RCC 7860 (cell line): ENCODE results near the gene MICA.
"Not testable (repeated sequence)": the region's sequence is repeated elsewhere in the genome, so short reads cannot be mapped to it uniquely, and the experiment has no call there.

Experiments
- DNase-seq: peaks from one replicate; pipeline ENCODE4 v3.0.0-alpha.2; 2015; ENCODE audit warnings: low spot score
- FAIRE-seq: peaks from 2 replicates; lab custom pipeline; 2012; peaks lifted over from hg19 to GRCh38; lab: Jason Lieb, UNC

The MICA gene

DNA sequence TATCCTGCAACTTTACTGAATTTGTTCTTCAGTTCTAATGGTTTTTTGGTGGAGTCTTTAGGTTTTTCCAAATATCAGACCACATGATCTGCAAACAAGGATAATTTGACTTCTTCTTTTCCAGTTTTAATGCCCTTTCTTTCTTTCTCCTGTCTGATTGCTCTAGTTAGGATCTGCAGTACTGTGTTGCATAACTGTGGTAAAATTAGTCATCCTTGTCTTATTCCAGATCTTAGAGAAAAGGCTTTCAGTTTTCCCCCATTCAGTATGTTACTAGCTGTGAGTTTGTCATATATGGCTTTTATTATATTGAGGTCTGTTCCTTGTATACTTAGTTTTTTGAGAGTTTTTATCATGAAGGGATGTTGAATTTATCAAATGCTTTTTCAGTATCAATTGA lies 4.3 kb downstream of the MICA start:
- FAIRE-seq: peak; percentile 89
- DNase-seq: peak; percentile 45

DNA sequence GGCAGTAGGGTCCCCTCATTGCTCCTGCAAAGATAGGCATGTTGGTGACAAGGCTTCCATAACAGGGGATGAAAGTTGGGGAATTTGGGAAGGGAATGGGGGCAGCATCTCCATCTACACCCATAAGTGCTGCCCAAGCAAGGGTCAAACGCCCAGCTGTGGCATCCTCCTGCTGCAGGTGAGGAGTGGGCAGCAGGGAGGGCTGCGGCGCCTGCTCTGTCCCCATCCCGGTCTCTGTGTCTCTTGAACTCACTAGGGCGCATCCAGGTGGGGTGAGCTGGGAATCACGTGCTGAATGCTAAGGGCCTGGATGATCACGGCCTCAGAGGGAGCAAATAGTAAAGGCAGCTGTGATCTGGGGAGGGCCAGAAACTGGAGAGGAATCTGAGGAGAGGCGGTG lies 9.1 kb downstream of the MICA start:
- FAIRE-seq (no peak), DNase-seq (no peak)

DNA sequence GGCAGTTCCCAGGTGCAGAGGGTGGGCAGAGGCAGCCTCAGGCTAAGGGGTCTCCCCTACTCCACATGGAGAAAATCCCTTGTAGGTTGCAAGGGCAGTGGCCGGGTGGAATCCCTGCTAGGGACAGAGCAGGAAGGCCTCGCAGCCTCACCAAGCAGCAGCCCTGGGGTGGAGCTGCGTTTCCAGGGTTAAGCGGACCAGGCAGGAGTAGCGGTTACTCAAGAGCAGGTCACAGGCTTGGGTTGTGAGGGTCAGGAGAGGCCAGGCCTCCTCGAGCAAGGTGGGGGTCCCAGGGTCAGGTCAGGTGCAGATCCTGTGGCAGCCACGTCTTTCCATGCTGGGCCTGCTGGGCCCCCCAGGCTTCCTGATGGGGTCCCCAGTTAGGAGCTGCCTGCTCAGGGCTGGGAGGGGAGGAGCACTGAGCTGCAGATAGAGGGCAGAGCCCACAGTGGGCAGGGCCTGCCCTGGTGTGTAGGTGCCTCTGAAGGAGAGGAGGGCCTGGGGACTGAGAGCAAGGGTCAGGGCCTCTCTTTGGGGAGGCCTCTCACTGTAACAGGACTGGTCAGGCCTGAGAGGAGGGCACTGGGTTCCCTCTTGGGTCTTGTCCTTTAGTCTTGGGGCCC lies 10.9 kb downstream of the MICA start:
- not testable (repeated sequence) for FAIRE-seq

DNA sequence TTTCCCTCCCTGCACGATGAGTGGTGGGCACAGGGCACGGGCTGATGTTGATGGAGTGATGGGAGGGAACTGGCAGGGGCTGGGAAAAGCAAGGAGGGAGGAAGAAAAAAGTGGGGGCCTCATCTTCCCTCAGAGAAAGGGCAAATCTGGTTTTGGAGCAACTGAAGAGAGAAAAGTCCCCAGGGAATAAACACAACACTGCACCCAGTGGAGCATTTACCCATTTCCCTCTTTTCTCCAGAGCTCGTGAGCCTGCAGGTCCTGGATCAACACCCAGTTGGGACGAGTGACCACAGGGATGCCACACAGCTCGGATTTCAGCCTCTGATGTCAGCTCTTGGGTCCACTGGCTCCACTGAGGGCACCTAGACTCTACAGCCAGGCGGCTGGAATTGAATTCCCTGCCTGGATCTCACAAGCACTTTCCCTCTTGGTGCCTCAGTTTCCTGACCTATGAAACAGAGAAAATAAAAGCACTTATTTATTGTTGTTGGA lies 11.4 kb downstream of the MICA start:
- DNase-seq: no peak
- FAIRE-seq: no peak

More for the DNA sequence above, 10.9 kb downstream of the MICA start:
- DNase-seq: not testable (repeated sequence)

DNA sequence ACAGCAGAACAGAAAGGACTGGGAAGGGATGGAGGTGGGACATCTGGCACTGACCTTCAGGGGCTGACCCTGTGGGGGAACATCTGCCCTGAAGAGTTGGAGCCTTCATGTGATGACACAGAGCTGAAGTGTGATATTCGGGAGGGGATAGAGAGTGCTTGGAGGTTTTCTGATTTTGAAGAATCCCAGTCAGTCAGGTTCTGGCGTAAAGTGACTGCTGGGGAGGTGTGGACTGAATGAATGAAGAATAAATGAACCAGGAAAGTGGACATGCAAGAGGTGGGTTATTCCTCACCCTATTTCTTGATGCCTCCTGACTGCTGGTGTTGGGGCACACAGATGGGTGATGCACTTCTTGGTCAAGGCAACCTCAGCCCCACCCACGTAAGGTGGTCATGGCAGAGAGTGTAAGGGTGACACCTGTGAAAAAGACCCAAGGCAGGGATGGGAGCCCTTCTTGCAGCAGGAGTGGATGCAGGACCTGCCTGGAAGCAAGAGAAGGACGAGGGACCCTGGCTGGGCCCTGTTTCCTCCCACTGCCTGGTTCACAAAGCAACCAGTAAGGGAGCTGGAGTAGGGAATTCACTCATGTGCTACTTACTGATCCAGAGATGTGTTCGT lies 13.1 kb downstream of the MICA start:
- DNase-seq (no peak), FAIRE-seq (no peak)

DNA sequence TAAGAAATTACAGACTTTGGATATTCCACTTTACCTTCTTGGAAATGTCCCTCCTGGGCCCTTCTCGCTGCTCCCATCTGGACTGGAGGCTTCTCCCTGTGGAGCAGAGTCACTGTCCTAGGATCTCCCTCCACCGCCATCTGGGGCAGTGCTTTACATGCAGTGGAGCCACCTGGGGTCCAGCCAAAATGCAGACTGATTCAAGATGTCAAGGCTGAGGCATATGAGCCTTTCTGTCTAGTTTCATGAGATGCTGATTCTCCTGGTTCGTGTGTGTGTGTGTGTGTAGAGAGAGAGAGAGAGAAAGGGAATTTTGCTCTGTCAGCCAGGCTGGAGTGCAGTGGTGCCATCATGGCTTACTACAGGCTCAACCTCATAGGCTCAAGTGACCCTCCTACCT lies 14.9 kb downstream of the MICA start:
- FAIRE-seq: no peak
- DNase-seq: no peak

DNA sequence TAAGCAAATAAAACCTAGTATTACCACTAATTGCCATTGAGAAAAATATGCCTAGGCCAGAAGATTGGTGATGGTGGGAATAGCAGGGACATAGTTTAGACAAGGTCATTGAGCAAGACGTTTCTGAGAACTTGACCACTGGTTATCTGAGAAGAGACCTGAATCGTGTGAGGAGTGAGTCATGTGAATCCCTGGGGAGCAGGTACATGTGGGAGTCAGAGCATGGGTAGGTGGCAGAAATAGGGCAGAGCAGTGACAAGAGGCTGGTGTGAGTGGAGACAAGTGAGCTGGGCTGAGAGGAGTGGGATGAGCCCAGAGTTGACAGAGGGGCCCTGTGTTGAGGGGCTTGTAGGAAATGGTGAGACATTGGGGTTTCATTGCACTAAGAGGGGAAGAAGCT lies 16.4 kb downstream of the MICA start:
- FAIRE-seq: no peak
- DNase-seq: no peak

DNA sequence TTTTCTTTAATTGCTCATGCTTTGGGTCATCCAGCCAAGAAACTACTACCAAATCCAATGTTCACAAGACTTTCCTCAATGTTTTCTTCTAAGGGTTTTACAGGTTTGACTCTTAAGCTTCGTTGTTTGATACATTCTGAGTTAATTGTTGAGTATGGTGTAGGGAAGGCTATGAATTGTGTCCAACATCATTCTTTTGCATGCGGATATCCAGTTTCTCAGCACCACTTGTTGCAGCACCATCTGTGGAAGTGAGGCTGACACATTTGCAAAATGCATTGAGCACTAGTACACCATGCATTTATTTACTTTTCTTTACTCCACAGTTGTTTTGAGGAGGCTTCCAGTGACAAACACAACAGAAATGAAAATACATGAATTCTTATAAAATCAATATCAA lies 17.2 kb downstream of the MICA start:
- no peak for DNase-seq
- no peak for FAIRE-seq

DNA sequence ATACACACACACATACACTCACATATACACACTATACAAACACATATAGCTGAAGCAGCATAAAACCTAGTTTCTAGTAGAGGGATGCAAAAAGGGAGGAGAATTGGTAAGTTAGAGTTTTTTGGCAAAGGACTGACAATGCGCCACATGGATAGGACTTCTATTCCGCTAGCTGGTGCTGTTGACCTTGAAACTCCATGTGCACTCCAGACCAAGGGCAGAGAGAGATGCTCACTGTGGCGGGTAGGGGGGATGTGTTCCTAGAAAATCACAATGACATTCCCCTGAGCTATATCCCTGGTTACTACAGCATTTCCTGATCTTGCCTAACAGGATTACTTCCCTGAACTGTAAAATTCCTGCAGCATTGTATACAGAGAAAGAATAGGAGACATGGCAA lies 19.2 kb downstream of the MICA start:
- no peak for FAIRE-seq

DNA sequence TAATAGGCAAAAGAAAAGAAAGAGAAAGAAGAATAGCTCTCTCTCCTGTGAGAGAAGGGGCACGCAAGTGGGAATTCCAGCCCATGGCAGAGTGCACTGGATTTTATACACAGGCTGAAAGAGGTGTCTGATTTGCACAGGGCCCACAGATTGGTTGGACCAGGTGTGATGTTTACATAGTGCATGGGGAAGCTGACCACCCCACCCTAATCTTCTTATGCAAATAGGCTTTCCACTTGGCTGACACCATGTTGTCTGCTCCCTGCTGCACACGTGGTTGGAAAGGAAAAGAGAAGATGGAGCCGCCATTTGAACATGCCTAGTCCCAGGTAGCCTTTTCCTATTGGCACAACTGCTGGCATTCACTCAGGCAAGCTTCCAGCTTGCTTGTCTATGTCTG lies 20.2 kb downstream of the MICA start:
- DNase-seq (no peak), FAIRE-seq (no peak)

More for the DNA sequence above, 19.2 kb downstream of the MICA start:
- DNase-seq: no peak

DNA sequence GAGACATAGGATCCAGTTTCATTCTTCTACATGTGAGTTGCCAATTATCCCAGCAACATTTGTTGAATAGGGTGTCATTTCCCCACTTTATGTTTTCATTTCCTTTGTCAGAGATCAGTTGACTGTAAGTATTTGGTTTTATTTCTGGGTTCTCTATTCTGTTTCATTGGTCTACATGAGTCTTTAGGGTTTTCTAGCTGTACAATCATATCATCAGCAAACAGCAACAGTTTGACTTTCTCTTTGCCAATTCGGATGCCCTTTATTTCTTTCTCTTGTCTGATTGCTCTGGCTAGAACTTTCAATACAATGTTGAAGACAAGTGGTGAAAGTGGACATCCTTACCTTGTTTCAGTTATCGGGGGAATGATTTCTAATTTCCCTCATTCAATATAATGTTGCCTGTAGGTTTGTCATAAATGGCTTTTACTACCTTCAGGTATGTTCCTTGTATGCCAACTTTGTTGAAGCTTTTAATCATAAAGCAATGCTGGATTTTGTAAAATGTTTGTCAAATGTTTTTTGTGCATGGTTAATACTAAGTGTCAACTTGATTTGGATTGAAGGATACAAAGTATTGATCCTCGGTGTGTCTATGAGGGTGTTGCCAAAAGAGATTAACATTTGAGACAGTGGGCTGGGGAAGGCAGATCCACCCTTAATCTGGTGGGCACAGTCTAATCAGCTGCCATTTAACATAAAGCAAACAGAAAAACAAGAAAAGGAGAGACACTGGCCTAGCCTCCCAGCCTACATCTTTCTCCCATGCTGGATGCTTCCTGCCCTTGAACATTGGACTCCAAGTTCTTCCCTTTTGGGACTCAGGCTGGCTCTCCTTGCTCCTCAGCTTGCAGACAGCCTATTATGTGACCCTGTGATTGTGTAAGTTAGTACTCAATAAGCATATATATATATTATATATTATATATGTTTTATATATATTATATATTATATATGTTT lies 23.3 kb downstream of the MICA start:
- no peak for FAIRE-seq

DNA sequence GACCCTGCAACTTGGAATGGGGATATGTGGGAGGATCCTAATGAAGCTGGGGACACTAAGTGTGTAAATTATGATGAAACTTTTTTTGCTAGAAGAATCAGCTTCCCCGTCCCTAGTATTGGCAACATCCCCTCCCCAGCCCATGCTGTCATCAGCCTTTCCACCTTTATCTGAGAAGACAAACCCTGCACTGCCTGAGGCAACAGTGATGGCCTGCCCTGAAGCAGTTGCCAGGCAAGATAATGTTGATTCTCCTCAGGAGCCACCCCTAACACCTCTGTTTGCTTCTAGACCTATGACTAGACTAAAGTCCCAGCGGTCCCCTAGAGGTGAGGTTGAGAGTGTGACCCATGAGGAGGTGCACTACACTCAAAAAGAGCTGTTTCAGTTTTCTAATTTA lies 27.1 kb downstream of the MICA start:
- FAIRE-seq: no peak

More for the DNA sequence above, 23.3 kb downstream of the MICA start:
- no peak for DNase-seq

DNA sequence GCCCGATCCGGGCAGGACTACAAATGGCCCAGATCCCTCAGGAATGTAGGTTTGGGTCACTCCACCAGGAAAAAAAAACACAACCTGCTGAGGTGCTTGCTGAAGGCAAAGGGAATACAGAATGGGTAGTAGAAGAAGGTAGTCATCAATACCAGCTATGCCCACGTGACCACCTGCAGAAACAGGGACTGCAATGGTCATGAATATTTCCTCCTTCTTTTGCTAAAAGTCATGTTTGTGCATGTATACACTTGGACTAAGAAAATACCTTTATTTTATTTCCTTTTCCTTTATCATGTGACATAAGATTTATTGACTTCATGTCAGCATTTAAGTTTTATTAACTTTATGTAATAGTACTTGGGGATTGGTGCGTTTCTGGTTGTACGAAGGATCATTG lies 31.7 kb downstream of the MICA start:
- FAIRE-seq, DNase-seq: not testable (repeated sequence)

More for the DNA sequence above, 27.1 kb downstream of the MICA start:
- no peak for DNase-seq

DNA sequence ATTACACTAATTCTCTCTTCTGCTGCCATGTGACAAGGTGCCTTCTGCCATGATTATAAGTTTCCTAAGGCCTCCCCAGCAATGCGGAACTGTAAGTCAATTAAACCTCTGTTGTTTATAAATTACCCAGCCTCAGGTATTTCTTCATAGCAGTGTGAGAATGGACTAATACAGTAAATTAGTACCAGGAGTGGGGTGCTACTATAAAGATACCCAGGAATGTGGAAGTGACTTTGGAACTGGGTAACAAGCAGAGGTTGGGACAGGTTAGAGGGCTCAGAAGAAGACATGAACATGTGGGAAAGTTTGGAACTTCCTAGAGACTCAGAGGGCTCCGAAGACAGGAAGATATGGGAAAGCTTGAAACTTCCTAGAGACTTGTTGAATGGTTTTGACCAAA lies 34.8 kb downstream of the MICA start:
- FAIRE-seq: no peak
- no peak for DNase-seq

DNA sequence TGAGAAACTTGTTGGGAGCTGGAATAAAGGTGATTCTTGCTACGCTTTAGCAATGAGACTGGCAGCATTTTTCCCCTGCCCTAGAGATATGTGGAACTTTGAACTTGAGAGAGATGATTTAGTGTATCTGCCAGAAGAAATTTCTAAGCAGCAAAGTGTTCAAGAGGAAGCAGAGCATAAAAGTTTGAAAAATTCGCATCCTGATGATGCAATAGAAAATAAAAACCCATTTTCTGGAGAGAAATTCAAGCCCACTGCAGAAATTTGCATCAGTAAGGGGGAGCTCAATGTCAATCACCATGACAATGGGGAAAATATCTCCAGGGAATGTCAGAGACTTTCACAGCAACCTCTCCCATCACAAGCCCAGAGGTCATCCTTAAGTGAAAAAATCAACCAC lies 35.3 kb downstream of the MICA start:
- FAIRE-seq (no peak), DNase-seq (no peak)

DNA sequence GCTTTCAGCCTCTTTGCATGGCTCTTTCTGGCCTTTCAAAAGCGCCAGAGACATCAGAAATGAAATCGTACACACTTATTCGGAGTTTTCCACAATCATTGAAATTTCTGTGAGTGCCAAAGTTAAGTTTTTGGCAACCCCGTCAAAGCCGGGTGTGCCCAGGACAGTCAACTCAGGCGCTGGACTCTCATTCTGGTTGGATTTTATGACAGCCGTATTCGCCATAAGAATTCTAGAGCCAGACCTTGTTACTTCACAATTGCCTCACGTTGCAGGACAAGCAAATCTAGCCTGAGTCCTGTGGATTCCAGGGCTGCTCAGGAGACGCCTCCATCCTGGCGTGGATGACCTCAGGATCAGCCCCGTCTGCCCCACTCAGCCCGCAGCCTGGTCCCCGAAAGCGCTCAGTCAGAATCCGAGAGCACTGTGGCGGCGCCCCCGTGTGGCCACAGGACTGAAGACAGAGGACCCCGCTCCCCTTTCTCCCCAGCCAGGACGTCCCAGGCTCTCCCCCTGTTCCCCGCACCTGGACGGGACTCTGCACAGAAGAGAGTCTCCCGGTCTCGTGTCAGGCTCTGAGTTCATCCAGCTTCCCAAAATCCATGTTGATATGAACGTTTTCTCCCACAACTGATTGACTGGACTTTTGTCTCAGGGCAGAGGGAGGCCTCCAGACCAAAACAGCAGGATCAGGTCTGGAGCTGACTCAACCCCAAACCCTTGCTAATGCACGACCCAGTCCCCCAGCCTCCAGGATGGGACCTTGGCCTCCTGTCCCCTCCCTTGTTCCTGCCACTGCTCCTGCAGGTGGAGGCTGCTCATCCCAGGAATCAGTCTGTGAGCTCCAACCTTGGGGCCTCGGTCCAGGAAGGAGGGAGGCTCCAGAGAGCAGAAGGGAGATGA lies 38.2 kb downstream of the MICA start:
- FAIRE-seq (no peak), DNase-seq (peak; percentile 25)

DNA sequence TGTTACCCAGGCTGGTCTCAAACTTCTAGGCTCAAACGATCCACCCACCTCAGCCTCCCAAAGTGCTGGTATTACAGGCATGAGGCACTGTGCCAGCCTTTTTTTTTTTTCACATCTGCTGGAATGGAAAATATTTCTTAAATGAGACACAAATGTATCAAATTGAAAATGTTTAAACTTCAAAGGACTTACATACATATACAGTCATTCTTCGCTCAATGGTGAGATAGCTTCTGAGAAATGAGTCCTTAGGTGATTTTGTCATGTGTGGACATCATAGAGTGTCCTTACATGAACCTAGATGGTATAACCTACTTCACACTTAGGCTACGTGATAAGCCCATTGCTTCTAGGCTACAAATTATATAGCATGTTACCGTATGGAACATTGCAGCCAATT lies 43.1 kb downstream of the MICA start:
- DNase-seq: no peak

DNA sequence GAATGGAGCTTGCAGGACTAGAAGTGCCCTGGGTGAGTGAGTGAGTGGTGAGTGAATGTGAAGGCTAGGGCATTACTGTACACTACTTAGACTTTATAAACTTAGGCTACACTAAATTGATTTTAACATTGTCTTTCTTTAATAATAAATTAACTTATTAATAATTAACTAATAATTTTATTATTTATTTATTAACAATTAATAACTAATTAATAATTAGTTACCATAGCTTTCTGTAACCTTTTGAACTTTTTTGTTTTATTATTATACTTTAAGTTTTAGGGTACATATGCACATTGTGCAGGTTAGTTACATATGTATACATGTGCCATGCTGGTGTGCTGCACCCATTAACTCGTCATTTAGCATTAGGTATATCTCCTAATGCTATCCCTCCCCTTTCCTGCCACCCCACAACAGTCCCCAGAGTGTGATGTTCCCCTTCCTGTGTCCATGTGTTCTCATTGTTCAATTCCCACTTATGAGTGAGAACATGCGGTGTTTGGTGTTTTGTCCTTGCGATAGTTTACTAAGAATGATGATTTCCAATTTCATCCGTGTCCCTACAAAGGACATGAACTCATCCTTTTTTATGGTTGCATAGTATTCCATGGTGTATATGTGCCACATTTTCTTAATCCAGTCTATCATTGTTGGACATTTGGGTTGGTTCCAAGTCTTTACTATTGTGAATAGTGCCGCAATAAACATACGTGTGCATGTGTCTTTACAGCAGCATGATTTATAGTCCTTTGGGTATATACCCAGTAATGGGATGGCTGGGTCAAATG lies 43.8 kb downstream of the MICA start:
- not testable (repeated sequence) for DNase-seq, FAIRE-seq

More for the DNA sequence above, 43.1 kb downstream of the MICA start:
- FAIRE-seq: no peak

DNA sequence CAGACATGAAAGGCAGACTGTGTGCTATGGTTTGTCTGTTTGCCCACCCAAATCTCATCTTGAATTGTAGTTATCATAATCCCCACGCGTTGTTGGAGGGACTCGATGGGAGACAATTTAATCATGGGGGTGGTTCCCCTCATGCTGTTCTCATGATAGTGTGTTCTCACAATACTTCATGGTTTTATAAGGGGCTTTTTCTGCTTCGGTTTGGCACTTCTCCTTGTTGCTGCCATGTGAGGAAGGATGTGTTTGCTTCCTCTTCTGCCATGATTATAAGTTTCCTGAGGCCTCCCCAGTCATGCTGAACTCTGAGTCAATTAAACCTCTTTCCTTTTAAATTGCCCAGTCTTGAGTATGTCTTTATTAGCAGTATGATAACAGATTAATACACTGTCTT lies 47.4 kb downstream of the MICA start:
- FAIRE-seq: no peak
- DNase-seq: no peak

DNA sequence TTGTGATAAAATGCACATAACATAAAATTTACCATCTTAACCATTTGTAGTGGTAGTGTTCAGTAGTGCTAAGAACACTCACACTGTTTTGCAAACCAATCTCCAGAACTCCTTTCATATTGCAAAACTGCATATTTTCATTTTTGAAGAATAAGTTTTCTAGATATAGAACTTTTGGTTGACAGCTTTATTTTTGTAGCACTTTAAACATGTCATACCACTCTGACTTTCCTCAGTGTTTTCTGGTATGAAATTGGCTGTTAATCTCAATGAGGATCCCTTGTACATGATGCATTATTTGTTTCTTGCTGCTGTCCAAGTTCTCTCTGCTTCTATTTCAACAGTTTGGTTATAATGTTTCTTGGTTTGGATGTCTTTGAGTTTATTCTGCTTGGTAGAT lies 49.5 kb downstream of the MICA start:
- FAIRE-seq: no peak

More for the DNA sequence above, 49.5 kb downstream of the MICA start:
- DNase-seq: no peak
